Measurements from ENCODE around the gene MOV10L1.

Gene MOV10L1

GRCh38 chr22:50138041-50138440 is 48.2 kb downstream of the MOV10L1 start:
- WGBS, 2 experiments: 90 to 94% methylated on average over 4 of the region's 4 CpGs
- H3K4me3 ChIP-seq (ENCODE audit: insufficient read depth, low read depth, low read length): no peak overlapping the region
- no peaks in the 10 kb centered on the region for H3K27me3 ChIP-seq (ENCODE audit: control insufficient read depth, insufficient read depth, low read length, poor library complexity, severe bottlenecking)
- H3K27ac ChIP-seq (ENCODE audit: insufficient read depth, low read depth, low read length, poor library complexity, severe bottlenecking): no peak overlapping the region
- H3K36me3 ChIP-seq (ENCODE audit: control insufficient read depth, insufficient read depth, low read length): no peaks in the 10 kb centered on the region
- H3K9me3 ChIP-seq (ENCODE audit: control insufficient read depth, low read length): no peaks in the 10 kb centered on the region
- H3K4me1 ChIP-seq (ENCODE audit: control insufficient read depth, insufficient read depth, low read length): no peaks in the 10 kb centered on the region

- Histone ChIP-seq H3K36me3 (ENCODE audit: control insufficient read depth, insufficient read depth, low read length) (no peaks in the 10 kb centered on the region), H3K27me3 (ENCODE audit: control insufficient read depth, insufficient read depth, low read length, poor library complexity, severe bottlenecking) (no peaks in the 10 kb centered on the region), H3K9me3 (ENCODE audit: control insufficient read depth, low read length) (no peaks in the 10 kb centered on the region), H3K4me1 (ENCODE audit: control insufficient read depth, insufficient read depth, low read length) (no peaks in the 10 kb centered on the region), H3K4me3 (ENCODE audit: insufficient read depth, low read depth, low read length) (no peak overlapping the region), H3K27ac (ENCODE audit: insufficient read depth, low read depth, low read length, poor library complexity, severe bottlenecking) (no peak overlapping the region)
- 95 to 98% methylated on average over 9 of the region's 9 CpGs for WGBS, 2 experiments
Observed at GRCh38 chr22:50138988-50139387, 49.2 kb downstream of the MOV10L1 start.

DNA sequence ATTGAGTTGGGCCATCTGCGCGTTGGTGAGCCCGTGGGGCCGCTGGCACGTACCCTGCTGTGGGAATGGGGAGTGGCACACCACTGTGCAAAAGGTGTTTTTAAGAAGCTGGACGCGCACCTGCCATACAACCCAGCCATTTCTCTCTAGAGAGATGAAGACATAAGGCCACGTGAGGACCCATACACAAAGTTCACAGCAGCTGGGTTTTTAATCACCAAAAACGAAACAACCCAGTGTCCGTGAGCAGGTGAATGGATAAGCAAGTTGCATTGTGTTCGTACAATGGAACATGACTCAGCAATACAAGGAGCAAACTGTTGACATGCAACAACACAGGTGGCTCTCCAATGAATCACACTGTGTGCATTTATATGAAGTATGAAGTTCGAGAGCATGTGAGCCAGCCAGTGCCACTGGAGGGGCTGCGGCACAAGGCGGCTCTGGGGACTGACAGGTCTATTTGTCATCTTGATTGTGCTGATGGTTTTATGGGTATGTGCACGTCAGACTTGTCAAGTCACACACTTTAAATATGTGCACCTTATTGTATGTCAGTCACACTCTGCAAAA is 50.1 kb downstream of the MOV10L1 start:
- no peaks in the 10 kb centered on the region for H3K36me3 ChIP-seq (ENCODE audit: control insufficient read depth, insufficient read depth, low read length)
- no peak overlapping the region for H3K27ac ChIP-seq (ENCODE audit: insufficient read depth, low read depth, low read length, poor library complexity, severe bottlenecking)
- WGBS, 2 experiments: 86 to 90% methylated on average over 15 of the region's 15 CpGs
- no peak overlapping the region for H3K4me3 ChIP-seq (ENCODE audit: insufficient read depth, low read depth, low read length)
- H3K9me3 ChIP-seq (ENCODE audit: control insufficient read depth, low read length): no peaks in the 10 kb centered on the region
- H3K4me1 ChIP-seq (ENCODE audit: control insufficient read depth, insufficient read depth, low read length): no peaks in the 10 kb centered on the region
- H3K27me3 ChIP-seq (ENCODE audit: control insufficient read depth, insufficient read depth, low read length, poor library complexity, severe bottlenecking): no peaks in the 10 kb centered on the region

GRCh38 chr22:50140615-50141014 is 50.8 kb downstream of the MOV10L1 start:
- Histone ChIP-seq H3K9me3 (ENCODE audit: control insufficient read depth, low read length) (no peaks in the 10 kb centered on the region), H3K27me3 (ENCODE audit: control insufficient read depth, insufficient read depth, low read length, poor library complexity, severe bottlenecking) (no peaks in the 10 kb centered on the region), H3K36me3 (ENCODE audit: control insufficient read depth, insufficient read depth, low read length) (no peaks in the 10 kb centered on the region), H3K4me1 (ENCODE audit: control insufficient read depth, insufficient read depth, low read length) (peaks cover 3% of the 10 kb centered on the region), H3K4me3 (ENCODE audit: insufficient read depth, low read depth, low read length) (no peak overlapping the region), H3K27ac (ENCODE audit: insufficient read depth, low read depth, low read length, poor library complexity, severe bottlenecking) (no peak overlapping the region)
- 88 to 96% methylated on average over 3 of the region's 3 CpGs for WGBS, 2 experiments

DNA sequence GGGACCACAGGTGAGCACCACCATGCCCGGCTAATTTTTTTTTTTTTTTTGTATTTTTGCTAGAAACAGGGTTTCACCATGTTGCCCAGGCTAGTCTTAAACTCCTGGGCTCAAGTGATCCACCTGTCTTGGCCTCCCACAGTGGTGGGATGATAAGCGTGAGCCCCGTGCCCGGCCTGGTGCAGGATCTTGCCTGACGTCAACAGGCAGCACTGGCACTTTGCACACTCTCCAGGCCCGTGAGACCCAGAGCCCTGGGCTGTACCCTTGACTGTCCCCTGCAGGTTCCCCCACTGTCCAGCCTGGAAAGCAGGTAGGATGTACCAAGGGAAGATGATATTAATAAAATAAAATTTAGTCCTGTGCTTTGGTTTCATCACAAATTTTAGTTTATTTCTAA is 51.7 kb downstream of the MOV10L1 start:
- H3K36me3 ChIP-seq (ENCODE audit: control insufficient read depth, insufficient read depth, low read length): no peaks in the 10 kb centered on the region
- H3K9me3 ChIP-seq (ENCODE audit: control insufficient read depth, low read length): no peaks in the 10 kb centered on the region
- H3K27ac ChIP-seq (ENCODE audit: insufficient read depth, low read depth, low read length, poor library complexity, severe bottlenecking): no peak overlapping the region
- peaks cover 11% of the 10 kb centered on the region for H3K4me1 ChIP-seq (ENCODE audit: control insufficient read depth, insufficient read depth, low read length)
- 95% methylated on average over 6 of the region's 6 CpGs for WGBS, 2 experiments
- no peaks in the 10 kb centered on the region for H3K27me3 ChIP-seq (ENCODE audit: control insufficient read depth, insufficient read depth, low read length, poor library complexity, severe bottlenecking)
- H3K4me3 ChIP-seq (ENCODE audit: insufficient read depth, low read depth, low read length): no peak overlapping the region

DNA sequence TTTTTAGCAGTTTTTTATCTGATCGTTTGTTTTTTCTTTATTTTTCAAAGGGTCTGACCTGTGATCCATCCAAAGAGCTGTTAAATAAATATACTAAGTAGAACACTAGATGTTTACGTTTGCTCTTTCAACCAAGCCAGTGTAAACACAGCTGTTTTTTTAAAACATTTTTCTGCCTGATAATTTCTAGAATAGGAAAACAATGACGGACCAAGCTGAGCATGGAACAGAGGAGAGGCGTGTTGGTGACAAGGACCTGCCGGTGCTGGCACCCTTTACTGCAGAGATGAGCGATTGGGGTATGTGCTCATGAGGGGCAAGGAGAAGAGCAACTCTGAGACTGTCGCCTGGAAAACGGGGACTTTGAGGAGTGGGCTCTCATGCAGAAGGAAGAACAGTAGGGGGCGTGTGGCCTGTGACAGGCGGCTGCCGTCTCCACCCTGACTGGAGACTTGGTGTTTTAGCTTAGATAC is 52.1 kb downstream of the MOV10L1 start:
- no peaks in the 10 kb centered on the region for H3K36me3 ChIP-seq (ENCODE audit: control insufficient read depth, insufficient read depth, low read length)
- no peaks in the 10 kb centered on the region for H3K27me3 ChIP-seq (ENCODE audit: control insufficient read depth, insufficient read depth, low read length, poor library complexity, severe bottlenecking)
- H3K4me3 ChIP-seq (ENCODE audit: insufficient read depth, low read depth, low read length): no peak overlapping the region
- no peaks in the 10 kb centered on the region for H3K9me3 ChIP-seq (ENCODE audit: control insufficient read depth, low read length)
- no peak overlapping the region for H3K27ac ChIP-seq (ENCODE audit: insufficient read depth, low read depth, low read length, poor library complexity, severe bottlenecking)
- WGBS, 2 experiments: 36 to 43% methylated on average over 11 of the region's 11 CpGs
- peaks cover 15% of the 10 kb centered on the region for H3K4me1 ChIP-seq (ENCODE audit: control insufficient read depth, insufficient read depth, low read length)

- 95 to 96% methylated on average over 7 of the region's 7 CpGs for WGBS, 2 experiments
- no peaks in the 10 kb centered on the region for H3K9me3 ChIP-seq (ENCODE audit: control insufficient read depth, low read length)
- no peaks in the 10 kb centered on the region for H3K36me3 ChIP-seq (ENCODE audit: control insufficient read depth, insufficient read depth, low read length)
- H3K27me3 ChIP-seq (ENCODE audit: control insufficient read depth, insufficient read depth, low read length, poor library complexity, severe bottlenecking): no peaks in the 10 kb centered on the region
- H3K27ac ChIP-seq (ENCODE audit: insufficient read depth, low read depth, low read length, poor library complexity, severe bottlenecking): no peak overlapping the region
- H3K4me1 ChIP-seq (ENCODE audit: control insufficient read depth, insufficient read depth, low read length): peaks cover 16% of the 10 kb centered on the region
- no peak overlapping the region for H3K4me3 ChIP-seq (ENCODE audit: insufficient read depth, low read depth, low read length)
Observed at GRCh38 chr22:50143096-50143495, 53.3 kb downstream of the MOV10L1 start.

DNA sequence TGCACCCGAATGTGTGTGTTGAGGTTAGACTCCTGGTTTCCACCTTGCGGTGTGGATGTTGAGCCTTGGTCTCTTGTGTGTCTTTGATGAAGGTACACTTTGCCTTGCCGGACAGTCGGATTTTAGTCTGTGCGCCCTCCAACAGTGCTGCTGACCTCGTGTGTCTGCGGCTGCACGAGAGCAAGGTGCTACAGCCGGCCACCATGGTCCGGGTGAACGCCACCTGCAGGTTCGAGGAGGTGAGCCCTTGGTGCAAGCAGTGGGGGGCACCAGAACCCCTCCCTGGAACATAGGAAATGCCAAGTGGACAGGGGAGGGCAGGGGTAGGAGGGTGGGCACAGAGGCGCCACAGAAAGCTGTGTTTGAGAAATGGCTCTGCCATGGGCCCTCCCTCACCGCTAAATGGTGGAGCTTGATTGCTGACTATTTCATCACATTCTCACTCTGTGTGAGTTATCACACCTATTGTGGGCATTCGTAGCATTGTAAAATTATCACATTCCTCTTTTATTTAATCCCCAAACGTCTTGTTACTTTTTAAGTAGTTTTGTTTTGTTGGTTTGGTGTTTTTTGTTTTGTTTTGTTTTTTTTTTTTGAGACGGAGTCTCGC is 54.3 kb downstream of the MOV10L1 start:
- 88 to 89% methylated on average over 16 to 18 of the region's 18 CpGs for WGBS, 2 experiments
- H3K9me3 ChIP-seq (ENCODE audit: control insufficient read depth, low read length): no peaks in the 10 kb centered on the region
- H3K4me1 ChIP-seq (ENCODE audit: control insufficient read depth, insufficient read depth, low read length): peaks cover 16% of the 10 kb centered on the region
- no peak overlapping the region for H3K4me3 ChIP-seq (ENCODE audit: insufficient read depth, low read depth, low read length)
- no peak overlapping the region for H3K27ac ChIP-seq (ENCODE audit: insufficient read depth, low read depth, low read length, poor library complexity, severe bottlenecking)
- no peaks in the 10 kb centered on the region for H3K27me3 ChIP-seq (ENCODE audit: control insufficient read depth, insufficient read depth, low read length, poor library complexity, severe bottlenecking)
- H3K36me3 ChIP-seq (ENCODE audit: control insufficient read depth, insufficient read depth, low read length): no peaks in the 10 kb centered on the region

- Histone ChIP-seq H3K36me3 (ENCODE audit: control insufficient read depth, insufficient read depth, low read length) (no peaks in the 10 kb centered on the region), H3K4me3 (ENCODE audit: insufficient read depth, low read depth, low read length) (no peak overlapping the region), H3K27me3 (ENCODE audit: control insufficient read depth, insufficient read depth, low read length, poor library complexity, severe bottlenecking) (no peaks in the 10 kb centered on the region), H3K27ac (ENCODE audit: insufficient read depth, low read depth, low read length, poor library complexity, severe bottlenecking) (no peak overlapping the region), H3K4me1 (ENCODE audit: control insufficient read depth, insufficient read depth, low read length) (peaks cover 16% of the 10 kb centered on the region), H3K9me3 (ENCODE audit: control insufficient read depth, low read length) (no peaks in the 10 kb centered on the region)
- 81% methylated on average over 25 of the region's 25 CpGs for whole genome bisulfite sequencing, 2 experiments
Observed at GRCh38 chr22:50145721-50146438, 56.1 kb downstream of the MOV10L1 start.

GRCh38 chr22:50146439-50147238 is 56.8 kb downstream of the MOV10L1 start:
- Histone ChIP-seq H3K4me3 (ENCODE audit: insufficient read depth, low read depth, low read length) (no peak overlapping the region), H3K9me3 (ENCODE audit: control insufficient read depth, low read length) (no peaks in the 10 kb centered on the region), H3K27me3 (ENCODE audit: control insufficient read depth, insufficient read depth, low read length, poor library complexity, severe bottlenecking) (no peaks in the 10 kb centered on the region), H3K4me1 (ENCODE audit: control insufficient read depth, insufficient read depth, low read length) (peaks cover 16% of the 10 kb centered on the region), H3K27ac (ENCODE audit: insufficient read depth, low read depth, low read length, poor library complexity, severe bottlenecking) (no peak overlapping the region), H3K36me3 (ENCODE audit: control insufficient read depth, insufficient read depth, low read length) (no peaks in the 10 kb centered on the region)
- WGBS, 2 experiments: 84 to 88% methylated on average over 26 to 27 of the region's 27 CpGs

Data from ectodermal cell (in vitro differentiated cells).